H1 (cell line): Measurements from ENCODE around the gene SMARCC1. TPM values are rescaled to one million over a fixed set of nuclear protein-coding genes. Genes with fewer than 3 reads are reported as not detected.

Experiments
- CTCF ChIA-PET: fragments of 300-600 bp; sonication (Branson Sonifier 250); formaldehyde crosslinking; loops from one replicate; lab custom pipeline; 2021; ENCODE audit not compliant: partially characterized antibody; lab: Charles Lee
- POLR2A ChIA-PET: fragments of 300-600 bp; sonication (Branson Sonifier 250); formaldehyde crosslinking; loops from one replicate; lab custom pipeline; 2021; ENCODE audit warnings: inconsistent platforms; ENCODE audit not compliant: partially characterized antibody; lab: Charles Lee
- DNase-seq, 2 experiments: peaks; one replicate each; pipeline versions ENCODE4 v3.0.0 to v3.0.0-alpha.2; 2010 to 2022; ENCODE audit warnings: low spot score in 2 of 2, low read depth in 1 of 2, mixed read lengths in 1 of 2
- FAIRE-seq: peaks from 2 replicates; lab custom pipeline; 2011; peaks lifted over from hg19 to GRCh38; lab: Jason Lieb, UNC
- H2AFZ ChIP-seq: 2 replicates; pipeline ENCODE4 v1.8.1; 2012; ENCODE audit warnings: low read length, inconsistent platforms
- H2AK5ac ChIP-seq: 2 replicates; pipeline ENCODE4 v1.6.1; 2013; ENCODE audit warnings: low read depth, low read length
- H2BK120ac ChIP-seq: replicated peaks from 2 replicates; pipeline ENCODE3; 2013; ENCODE audit warnings: low read depth, low read length, inconsistent platforms
- H2BK12ac ChIP-seq: 2 replicates; pipeline ENCODE4 v1.6.1; 2013; ENCODE audit warnings: low read depth, low read length
- H2BK15ac ChIP-seq: 2 replicates; pipeline ENCODE4 v1.6.1; 2013; ENCODE audit warnings: low read length
- H2BK20ac ChIP-seq: 2 replicates; pipeline ENCODE4 v1.6.1; 2013; ENCODE audit warnings: low read length
- H2BK5ac ChIP-seq: 2 replicates; pipeline ENCODE4 v1.6.1; 2013; ENCODE audit warnings: low read depth, low read length
- H3K14ac ChIP-seq: 2 replicates; pipeline ENCODE4 v1.6.1; 2013; ENCODE audit warnings: inconsistent platforms; ENCODE audit not compliant: insufficient read length
- H3K18ac ChIP-seq: 2 replicates; pipeline ENCODE4 v1.6.1; 2013; ENCODE audit warnings: low read length; ENCODE audit errors: extremely low read depth
- H3K23ac ChIP-seq: 2 replicates; pipeline ENCODE4 v1.6.1; 2013; ENCODE audit warnings: inconsistent platforms; ENCODE audit not compliant: insufficient read length
- H3K23me2 ChIP-seq: 2 replicates; pipeline ENCODE4 v1.6.1; 2013; ENCODE audit warnings: low read depth, low read length
- H3K27ac ChIP-seq: 2 replicates; pipeline ENCODE4 v1.6.1; 2011; ENCODE audit warnings: low read depth, low read length, inconsistent platforms
- H3K27me3 ChIP-seq, 4 experiments: replicated peaks in 1 of 4; 1 replicate in 1 of 4; 2 replicates in 3 of 4; pipeline versions ENCODE4 v1.6.1 to v1.8.1; 2011 to 2013; ENCODE audit warnings: low read length in 3 of 4, mild to moderate bottlenecking in 3 of 4, inconsistent platforms in 2 of 4, mixed read lengths in 2 of 4, moderate library complexity in 1 of 4; ENCODE audit not compliant: control insufficient read depth in 3 of 4, insufficient read depth in 3 of 4; ENCODE audit errors: extremely low read depth in 1 of 4
- H3K36me3 ChIP-seq, 4 experiments: 2 replicates each; pipeline versions ENCODE4 v1.6.1 to v1.8.1; 2011 to 2013; ENCODE audit warnings: mild to moderate bottlenecking in 4 of 4, low read length in 3 of 4, moderate library complexity in 2 of 4, control low read depth in 1 of 4, inconsistent platforms in 1 of 4; ENCODE audit not compliant: insufficient read depth in 4 of 4, control insufficient read depth in 2 of 4
- H3K4ac ChIP-seq: replicated peaks from 2 replicates; pipeline ENCODE3; 2013; ENCODE audit warnings: low read length, low read depth, mixed read lengths, inconsistent platforms; ENCODE audit not compliant: insufficient read length
- H3K4me1 ChIP-seq, 4 experiments: replicated peaks in 1 of 4; 1 replicate in 1 of 4; 2 replicates in 3 of 4; pipeline versions ENCODE4 v1.6.1 to v1.8.1; 2011 to 2013; ENCODE audit warnings: low read length in 3 of 4, inconsistent platforms in 2 of 4, mixed read lengths in 1 of 4; ENCODE audit not compliant: insufficient read depth in 4 of 4, control insufficient read depth in 3 of 4
- H3K4me2 ChIP-seq, 2 experiments: 2 replicates each; pipeline versions ENCODE4 v1.6.1 to v1.8.1; 2011 to 2013; ENCODE audit warnings: low read depth in 2 of 2, low read length in 2 of 2, control low read depth in 1 of 2, inconsistent platforms in 1 of 2, mild to moderate bottlenecking in 1 of 2; ENCODE audit not compliant: insufficient read depth in 1 of 2
- H3K4me3 ChIP-seq, 4 experiments: fragments of 200-600, 300-600 bp in 1 of 4; sonication (generic), shearing (Covaris generic), sonication (Bioruptor Twin) in 1 of 4; 2 replicates each; pipeline versions ENCODE4 v1.5.1 to v1.8.1; 2011 to 2016; ENCODE audit warnings: low read length in 4 of 4, low read depth in 3 of 4, control low read depth in 2 of 4, inconsistent platforms in 2 of 4, mild to moderate bottlenecking in 2 of 4, mixed read lengths in 1 of 4, moderate library complexity in 1 of 4; ENCODE audit not compliant: insufficient read depth in 2 of 4; ENCODE audit errors: extremely low read depth in 1 of 4
- H3K56ac ChIP-seq: replicated peaks from 2 replicates; pipeline ENCODE3; 2013; ENCODE audit warnings: low read depth, mild to moderate bottlenecking, mixed read lengths, low read length, inconsistent platforms; ENCODE audit not compliant: insufficient read length
- H3K79me1 ChIP-seq: 2 replicates; pipeline ENCODE4 v1.6.1; 2013; ENCODE audit warnings: low read depth, low read length, control low read depth
- H3K79me2 ChIP-seq, 2 experiments: 2 replicates each; pipeline versions ENCODE4 v1.6.1 to v1.8.1; 2012 to 2013; ENCODE audit warnings: low read length in 2 of 2, mild to moderate bottlenecking in 2 of 2, inconsistent platforms in 1 of 2; ENCODE audit not compliant: insufficient read depth in 2 of 2, control insufficient read depth in 1 of 2
- H3K9ac ChIP-seq, 4 experiments: replicated peaks in 1 of 4; 1 replicate in 1 of 4; 2 replicates in 3 of 4; pipeline versions ENCODE4 v1.6.1 to v1.8.1; 2011 to 2013; ENCODE audit warnings: low read depth in 3 of 4, low read length in 3 of 4, control low read depth in 2 of 4, mild to moderate bottlenecking in 2 of 4, moderate library complexity in 2 of 4, inconsistent platforms in 1 of 4; ENCODE audit errors: extremely low read depth in 1 of 4
- H3K9me3 ChIP-seq, 2 experiments: 2 replicates each; pipeline versions ENCODE4 v1.6.1 to v1.8.1; 2012 to 2013; ENCODE audit warnings: mild to moderate bottlenecking in 2 of 2, moderate library complexity in 2 of 2, control low read depth in 1 of 2, inconsistent platforms in 1 of 2, low read depth in 1 of 2, low read length in 1 of 2, mixed read lengths in 1 of 2; ENCODE audit not compliant: insufficient read depth in 2 of 2
- H4K20me1 ChIP-seq, 2 experiments: replicated peaks in 1 of 2; 2 replicates each; pipeline versions ENCODE3 to v1.8.1; 2011 to 2013; ENCODE audit warnings: inconsistent platforms in 2 of 2, low read length in 2 of 2, mild to moderate bottlenecking in 1 of 2; ENCODE audit not compliant: insufficient read depth in 2 of 2, control insufficient read depth in 1 of 2
- H4K5ac ChIP-seq: 2 replicates; pipeline ENCODE4 v1.6.1; 2013; ENCODE audit warnings: low read length, low read depth, mixed read lengths, inconsistent platforms; ENCODE audit not compliant: insufficient read length
- H4K8ac ChIP-seq: 2 replicates; pipeline ENCODE4 v1.8.0; 2013; ENCODE audit warnings: mild to moderate bottlenecking, moderate library complexity, low read length, inconsistent platforms; ENCODE audit not compliant: insufficient read depth; ENCODE audit errors: extremely low read depth
- H4K91ac ChIP-seq: replicated peaks from 2 replicates; pipeline ENCODE3; 2013; ENCODE audit warnings: low read length, mixed read lengths, inconsistent platforms; ENCODE audit not compliant: insufficient read length
- ATF3 ChIP-seq: IDR thresholded peaks from 2 replicates; pipeline ENCODE4 v1.6.1; 2011; ENCODE audit warnings: low read depth, mild to moderate bottlenecking, low read length; ENCODE audit not compliant: insufficient read depth
- CEBPB ChIP-seq: IDR thresholded peaks from 2 replicates; pipeline ENCODE4 v1.6.1; 2012; ENCODE audit warnings: low read depth, low read length
- EZH2 ChIP-seq: fragments of 200-600 bp; sonication (generic); IDR thresholded peaks from 2 replicates; pipeline ENCODE4 v1.7.1; 2012; ENCODE audit warnings: low read depth, mild to moderate bottlenecking, moderate library complexity, low read length, inconsistent platforms; ENCODE audit not compliant: severe bottlenecking
- FOSL1 ChIP-seq: IDR thresholded peaks from 2 replicates; pipeline ENCODE4 v1.6.1; 2011; ENCODE audit warnings: mild to moderate bottlenecking, low read depth, low read length, moderate library complexity; ENCODE audit not compliant: insufficient read depth
- NRF1 ChIP-seq: IDR thresholded peaks from 2 replicates; pipeline ENCODE4 v1.6.1; 2011; ENCODE audit warnings: mild to moderate bottlenecking, low read depth, low read length, improper control_type of control experiment
- WGBS, 2 experiments: shearing (Covaris generic) in 1 of 2; methylation state at CpG; one replicate each; pipeline versions ENCODE4 v1.1.6 to v1.1.7; 2013 to 2015; ENCODE audit warnings: low lambda C conversion rate in 2 of 2, mixed read lengths in 2 of 2, inconsistent platforms in 1 of 2, low coverage in 1 of 2, missing lambda C conversion rate in 1 of 2; ENCODE audit not compliant: insufficient replicate concordance in 2 of 2, insufficient coverage in 1 of 2, insufficient read length in 1 of 2; ENCODE audit errors: extremely low coverage in 1 of 2, missing lambda C conversion rate in 1 of 2; 5-methylcytosine and 5-hydroxymethylcytosine counted together
- polyA plus RNA-seq, 7 experiments: library from polyadenylated mRNA; depleted of rRNA in 3 of 7; stranded (reverse) in 5 of 7; unstranded in 2 of 7; fragments of >200 nt in 5 of 7; fragments of 200-250 nt in 2 of 7; gene quantifications; 1 replicate in 5 of 7; 2 replicates in 1 of 7; 4 replicates in 1 of 7; pipeline versions ENCODE4 v1.2.1 to v1.2.3, GENCODE V29; 2011 to 2013; ENCODE audit warnings: missing spikeins in 2 of 7, mixed read lengths in 2 of 7
- total RNA-seq: library from RNA; stranded (reverse); fragmentation: NEBNext Ultra II Directional; extraction: Animal tissue kit (Norgen Biotek cat#: 25700); gene quantifications from 2 replicates; pipeline ENCODE4 v1.2.1, GENCODE V29; 2021

SMARCC1 gene
- total and polyA plus RNA-seq, 2 of the 8 experiments (the other 6 are each of a cell fraction or from before 2014, with no cell fraction given), result 64.1 to 335 TPM

- Histone ChIP-seq H3K27me3 (no peaks in the 10 kb centered on the region), H3K9me3 (no peaks in the 10 kb centered on the region), H4K5ac (no peak overlapping the region), H2AFZ (no peak overlapping the region), H3K9ac (no peak overlapping the region), H3K4ac (no peak overlapping the region), H2BK5ac (no peak overlapping the region), H2BK120ac (no peak overlapping the region), H3K23ac (no peak overlapping the region), H3K56ac (no peak overlapping the region), H3K79me1 (no peaks in the 10 kb centered on the region), H4K8ac (peak overlapping the region; percentile 51; the same call in 1 of the 2 replicates), H2AK5ac (no peak overlapping the region), H4K91ac (no peak overlapping the region), H3K36me3 (peaks cover 2 to 49% (median 24%) of the 10 kb centered on the region in 4 experiments; a peak in 7 of 8 replicates), H3K18ac (no peak overlapping the region), H2BK12ac (no peak overlapping the region), H3K4me1 (no peaks in the 10 kb centered on the region), H3K79me2 (peaks cover under 1 to 92% of the 10 kb centered on the region in 2 experiments), H3K23me2 (no peaks in the 10 kb centered on the region), H3K4me3 (no peak overlapping the region), H2BK20ac (no peak overlapping the region), H3K14ac (no peak overlapping the region), H3K27ac (no peak overlapping the region), H2BK15ac (no peak overlapping the region), H3K4me2 (no peak overlapping the region), H4K20me1 (peaks cover 3 to 14% of the 10 kb centered on the region in 2 experiments)
- WGBS, 2 experiments, result 82% methylated on average over 2 of the region's 2 CpGs; no CpG with 5 or more reads in 1 of the 2 experiments
- no peak for DNase-seq
- no peak for FAIRE-seq
- ChIA-PET CTCF (interaction anchor here (0.7 to 1.2 kb wide), 2 partner anchors 12 to 1723 kb away, joined by 3 read pairs; no protein-coding TSS in a partner anchor), POLR2A (no interaction called here)
- no peak for TF ChIP-seq ATF3
- no peak for TF ChIP-seq NRF1
- no peak for TF ChIP-seq CEBPB
- TF ChIP-seq EZH2, result no peak
- no peak for TF ChIP-seq FOSL1
These were observed 39.8 kb downstream of the SMARCC1 start for GRCh38 chr3:47741925-47742324.
